ENCODE measurements around the gene CELF1. TPM values are rescaled to one million over a fixed set of nuclear protein-coding genes. Genes with fewer than 3 reads are reported as not detected.

Gene CELF1
- total RNA-seq, 4 donors from 2014 or later: 82.2 to 146 (median 106) TPM

DNA sequence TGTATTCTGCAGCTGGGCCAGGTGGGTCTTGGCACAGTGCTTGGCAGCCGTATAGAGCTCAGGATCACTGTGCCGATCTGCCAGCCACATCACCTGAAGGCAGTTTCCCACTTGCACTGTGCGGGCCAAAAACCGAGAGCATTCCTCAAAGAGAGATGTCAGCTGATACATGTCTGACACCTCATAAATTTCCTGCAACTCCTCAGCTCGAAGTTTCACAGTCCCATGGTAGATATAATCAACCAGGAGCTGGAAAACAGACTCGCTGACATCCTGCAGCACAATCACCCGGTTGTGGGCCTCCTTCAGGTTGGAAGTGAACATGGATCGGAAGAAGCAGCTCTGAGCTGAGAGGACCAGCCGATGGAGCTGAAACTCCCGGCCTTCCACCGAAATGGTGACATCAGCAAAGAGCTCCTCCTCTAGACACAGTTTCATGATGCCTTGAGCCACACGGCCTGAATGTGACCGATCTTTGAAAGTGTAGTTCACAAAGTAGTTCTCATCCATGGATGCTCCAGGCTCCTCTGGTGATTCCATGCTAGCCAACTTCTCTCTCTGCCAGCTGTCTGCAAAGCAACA, 24.6 kb upstream of the CELF1 start:
- Histone ChIP-seq H3K36me3 (peaks cover 0 to 72% of the 10 kb centered on the region in 2 donors), H3K27ac (peak overlapping the region in 3 of 4 donors; percentile 89 to 90 (median 89)), H3K4me3 (peak overlapping the region in 1 of 2 donors; percentile 93), H3K9me3 (no peaks in the 10 kb centered on the region), H3K4me1 (peaks cover 5 to 49% (median 22%) of the 10 kb centered on the region in 3 donors), H3K27me3 (no peaks in the 10 kb centered on the region)
- WGBS, 2 donors (ENCODE audit: low coverage in 1 of 2): 28 to 59% methylated on average over 2 to 4 of the region's 13 CpGs
- TF ChIP-seq, protein P1, sequence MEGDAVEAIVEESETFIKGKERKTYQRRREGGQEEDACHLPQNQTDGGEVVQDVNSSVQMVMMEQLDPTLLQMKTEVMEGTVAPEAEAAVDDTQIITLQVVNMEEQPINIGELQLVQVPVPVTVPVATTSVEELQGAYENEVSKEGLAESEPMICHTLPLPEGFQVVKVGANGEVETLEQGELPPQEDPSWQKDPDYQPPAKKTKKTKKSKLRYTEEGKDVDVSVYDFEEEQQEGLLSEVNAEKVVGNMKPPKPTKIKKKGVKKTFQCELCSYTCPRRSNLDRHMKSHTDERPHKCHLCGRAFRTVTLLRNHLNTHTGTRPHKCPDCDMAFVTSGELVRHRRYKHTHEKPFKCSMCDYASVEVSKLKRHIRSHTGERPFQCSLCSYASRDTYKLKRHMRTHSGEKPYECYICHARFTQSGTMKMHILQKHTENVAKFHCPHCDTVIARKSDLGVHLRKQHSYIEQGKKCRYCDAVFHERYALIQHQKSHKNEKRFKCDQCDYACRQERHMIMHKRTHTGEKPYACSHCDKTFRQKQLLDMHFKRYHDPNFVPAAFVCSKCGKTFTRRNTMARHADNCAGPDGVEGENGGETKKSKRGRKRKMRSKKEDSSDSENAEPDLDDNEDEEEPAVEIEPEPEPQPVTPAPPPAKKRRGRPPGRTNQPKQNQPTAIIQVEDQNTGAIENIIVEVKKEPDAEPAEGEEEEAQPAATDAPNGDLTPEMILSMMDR (IDR thresholded peaks at IDR 0.05): no peak
- TF ChIP-seq POLR2AphosphoS5 (IDR thresholded peaks at IDR 0.05): no peak
- TF ChIP-seq POLR2A (IDR thresholded peaks at IDR 0.05): no peak
- no peak for TF ChIP-seq EP300 (IDR thresholded peaks at IDR 0.05)
- no peak for ATAC-seq

DNA sequence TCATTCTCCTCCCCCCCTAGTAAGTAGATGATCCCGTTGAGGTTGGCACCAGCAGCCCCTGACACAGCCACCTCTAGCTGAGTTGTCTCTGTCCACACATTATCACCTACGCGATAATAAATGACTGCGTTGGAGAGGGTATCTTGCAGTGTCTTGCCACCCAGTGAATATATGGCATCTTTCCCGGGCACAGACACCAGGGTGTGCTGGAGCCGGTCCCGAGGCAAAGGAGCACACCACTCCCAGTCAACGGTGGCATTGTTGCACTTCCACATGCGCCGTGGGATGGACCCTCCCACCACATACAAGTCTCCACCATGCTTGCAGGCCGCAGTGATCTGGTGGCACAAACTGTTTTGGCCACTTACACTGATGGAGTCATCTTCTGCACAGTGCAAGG, 20.4 kb upstream of the CELF1 start:
- Histone ChIP-seq H3K4me3 (no peak overlapping the region), H3K9me3 (no peaks in the 10 kb centered on the region), H3K27ac (no peak overlapping the region), H3K36me3 (peaks cover 0 to 90% of the 10 kb centered on the region in 2 donors), H3K27me3 (no peaks in the 10 kb centered on the region), H3K4me1 (peaks cover 3 to 36% (median 18%) of the 10 kb centered on the region in 3 donors)
- WGBS, 2 donors (ENCODE audit: low coverage in 1 of 2): 37% methylated on average over 2 of the region's 11 CpGs; no CpG with 5 or more reads in 1 of the 2 donors
- no peak for TF ChIP-seq POLR2AphosphoS5 (IDR thresholded peaks at IDR 0.05)
- TF ChIP-seq POLR2A (IDR thresholded peaks at IDR 0.05): no peak
- TF ChIP-seq, protein P1 (IDR thresholded peaks at IDR 0.05): no peak
- no peak for TF ChIP-seq EP300 (IDR thresholded peaks at IDR 0.05)
- ATAC-seq: no peak

DNA sequence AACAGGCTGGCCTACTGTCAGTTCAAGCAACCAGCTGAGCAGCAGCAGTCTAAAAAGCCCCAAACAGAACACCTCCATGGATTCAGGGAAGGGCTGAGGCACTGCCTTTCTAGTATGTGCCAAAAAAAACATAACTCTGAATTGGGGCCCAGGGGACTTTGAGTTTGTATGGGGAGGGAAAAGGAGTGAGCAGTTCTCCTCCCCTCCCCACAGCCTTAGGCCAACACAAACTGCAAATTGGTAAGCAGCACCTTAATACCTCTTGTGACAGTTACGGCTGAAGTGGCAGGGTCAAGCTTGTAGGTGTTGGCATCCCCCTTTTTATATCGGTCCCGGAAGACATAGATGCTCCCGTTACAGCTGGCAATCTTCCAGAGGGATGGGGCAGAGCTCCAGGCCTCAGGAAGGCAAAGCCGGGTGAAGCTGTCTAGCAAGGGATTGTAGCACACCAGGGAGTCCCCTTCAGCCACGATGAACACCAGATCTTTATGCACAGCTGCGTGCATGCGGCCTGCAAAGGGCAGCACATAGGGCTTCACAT, 19.9 kb upstream of the CELF1 start:
- 71% methylated on average over 1 of the region's 8 CpGs; no CpG with 5 or more reads in 1 of the 2 donors for WGBS, 2 donors (ENCODE audit: low coverage in 1 of 2)
- Histone ChIP-seq H3K27me3 (no peaks in the 10 kb centered on the region), H3K27ac (no peak overlapping the region), H3K36me3 (peaks cover 0 to 94% of the 10 kb centered on the region in 2 donors), H3K4me1 (peaks cover under 1 to 31% (median 14%) of the 10 kb centered on the region in 3 donors), H3K9me3 (no peaks in the 10 kb centered on the region), H3K4me3 (no peak overlapping the region)
- no peak for ATAC-seq
- TF ChIP-seq POLR2AphosphoS5 (IDR thresholded peaks at IDR 0.05) (no peak), EP300 (IDR thresholded peaks at IDR 0.05) (no peak), POLR2A (IDR thresholded peaks at IDR 0.05) (no peak)
- TF ChIP-seq, protein P1 (IDR thresholded peaks at IDR 0.05): no peak

DNA sequence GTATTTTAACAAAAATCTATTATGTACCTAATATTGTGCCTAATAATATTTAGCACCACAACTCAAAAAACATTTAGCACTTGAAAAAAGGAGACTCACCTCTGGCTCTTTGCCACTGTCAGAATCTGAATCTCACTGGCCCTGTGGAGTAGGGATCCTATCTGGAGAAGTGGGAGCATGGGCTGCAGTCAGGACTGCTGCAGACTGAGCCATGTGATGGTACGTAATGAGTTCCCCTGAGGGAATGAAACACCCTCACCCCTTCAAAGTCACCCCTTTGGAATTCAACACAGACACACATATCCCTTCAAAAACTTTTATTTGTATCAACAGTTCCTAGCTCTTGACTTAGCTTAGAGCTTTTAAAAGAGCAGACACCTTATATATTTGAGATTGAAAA, 19.0 kb upstream of the CELF1 start:
- Histone ChIP-seq H3K36me3 (peaks cover 0 to 88% of the 10 kb centered on the region in 2 donors), H3K9me3 (no peaks in the 10 kb centered on the region), H3K27me3 (no peaks in the 10 kb centered on the region), H3K27ac (no peak overlapping the region), H3K4me1 (peaks cover 0 to 29% (median 8%) of the 10 kb centered on the region in 3 donors), H3K4me3 (no peak overlapping the region)
- ATAC-seq: no peak
- WGBS, 2 donors (ENCODE audit: low coverage in 1 of 2): 43 to 69% methylated on average over 1 of the region's 1 CpG
- TF ChIP-seq POLR2AphosphoS5 (IDR thresholded peaks at IDR 0.05) (no peak), POLR2A (IDR thresholded peaks at IDR 0.05) (no peak), EP300 (IDR thresholded peaks at IDR 0.05) (no peak)
- TF ChIP-seq, protein P1 (IDR thresholded peaks at IDR 0.05): no peak

DNA sequence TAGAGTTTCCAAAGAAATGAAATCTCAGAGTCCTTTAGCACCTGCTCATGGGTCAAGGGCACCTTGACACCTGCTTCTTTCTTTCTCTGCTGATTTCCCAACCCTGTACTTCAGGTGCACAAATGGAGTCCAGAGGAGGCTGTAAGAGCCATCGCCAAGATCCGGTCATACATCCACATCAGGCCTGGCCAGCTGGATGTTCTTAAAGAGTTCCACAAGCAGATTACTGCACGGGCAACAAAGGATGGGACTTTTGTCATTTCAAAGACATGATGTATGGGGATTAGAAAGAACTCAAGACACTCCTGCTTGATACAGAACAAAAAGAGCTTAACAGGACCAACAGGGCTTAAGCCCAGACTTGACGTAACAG, 18.4 kb upstream of the CELF1 start:
- Histone ChIP-seq H3K4me3 (no peak overlapping the region), H3K36me3 (peaks cover 0 to 83% of the 10 kb centered on the region in 2 donors), H3K9me3 (no peaks in the 10 kb centered on the region), H3K27ac (no peak overlapping the region), H3K27me3 (no peaks in the 10 kb centered on the region), H3K4me1 (peaks cover 0 to 29% (median 11%) of the 10 kb centered on the region in 3 donors)
- TF ChIP-seq EP300 (IDR thresholded peaks at IDR 0.05): no peak
- TF ChIP-seq POLR2A (IDR thresholded peaks at IDR 0.05): no peak
- TF ChIP-seq, protein P1 (IDR thresholded peaks at IDR 0.05): no peak
- no peak for TF ChIP-seq POLR2AphosphoS5 (IDR thresholded peaks at IDR 0.05)
- no peak for ATAC-seq
- WGBS, 2 donors (ENCODE audit: low coverage in 1 of 2): 75 to 80% methylated on average over 1 to 4 of the region's 4 CpGs

All from gastroesophageal sphincter (tissue), 4 donors.